Right cardiac atrium (tissue), 5 donors: ENCODE measurements around the gene BAZ2A. TPM values are rescaled to one million over a fixed set of nuclear protein-coding genes. Genes with fewer than 3 reads are reported as not detected.
A peak's percentile ranks its signal among the peaks of the same experiment; 100 is the strongest.

Source experiments
- ATAC-seq, 2 donors: fragments of 200-7000 bp; cut with Tn5 transposase; one replicate each; pipeline versions ENCODE4 v1.8.0 to v1.9.1; 2020; ENCODE audit warnings: moderate library complexity in 2 of 2, mild to moderate bottlenecking in 1 of 2
- DNase-seq, 3 donors: peaks; one replicate each; pipeline ENCODE4 v3.0.0-alpha.2; 2020
- H3K27ac ChIP-seq: one replicate; pipeline ENCODE4 v1.5.1; 2013; ENCODE audit warnings: mild to moderate bottlenecking, low read length, control low read depth, moderate library complexity
- H3K27me3 ChIP-seq: one replicate; pipeline ENCODE4 v1.6.1; 2013; ENCODE audit not compliant: control insufficient read depth, insufficient read depth
- H3K4me1 ChIP-seq: one replicate; pipeline ENCODE4 v1.6.1; 2013; ENCODE audit warnings: low read length; ENCODE audit not compliant: control insufficient read depth, insufficient read depth
- H3K4me3 ChIP-seq: one replicate; pipeline ENCODE4 v1.5.1; 2013; ENCODE audit warnings: low read length, control low read depth
- H3K9me3 ChIP-seq: one replicate; pipeline ENCODE4 v1.6.1; 2013; ENCODE audit warnings: low read length; ENCODE audit not compliant: control insufficient read depth
- WGBS: extraction: QIAGEN DNeasy Blood & Tissue Kit; methylation state at CpG from one replicate; pipeline ENCODE4 v1.1.7; 2013; 5-methylcytosine and 5-hydroxymethylcytosine counted together
- intact Hi-C, 4 donors: fragments of 100-400 bp; cut with DNase I; formaldehyde crosslinking; loops; one replicate each; pipeline versions ENCODE4 v1.11.0 to v1.14.0; 2022 to 2023
- polyA plus RNA-seq: library from polyadenylated mRNA; stranded (reverse); fragments of 200-250 nt; gene quantifications from one replicate; pipeline ENCODE4 v1.2.3, GENCODE V29; 2013
- total RNA-seq, 4 donors: library from RNA; stranded (reverse); fragmentation: NEBNext Ultra II Directional; extraction: Animal tissue kit (Norgen Biotek cat#: 25700); gene quantifications; one replicate each; pipeline ENCODE4 v1.2.1, GENCODE V29; 2021
- donor health status: healthy with polysubstance abuse.
- donor health status: DM: no; HTN: yes; CAD: no.
- donor health status: DM: no; HTN: no; CAD: no.
- donor health status: DM: no; HTN: yes; CAD: no; lungs with severe emphysema.
- donor health status: DM: yes; HTN: yes; CAD: no.

The BAZ2A gene
- total and polyA plus RNA-seq, 5 donors = 30.2 to 49.2 (median 47.4) TPM

DNA sequence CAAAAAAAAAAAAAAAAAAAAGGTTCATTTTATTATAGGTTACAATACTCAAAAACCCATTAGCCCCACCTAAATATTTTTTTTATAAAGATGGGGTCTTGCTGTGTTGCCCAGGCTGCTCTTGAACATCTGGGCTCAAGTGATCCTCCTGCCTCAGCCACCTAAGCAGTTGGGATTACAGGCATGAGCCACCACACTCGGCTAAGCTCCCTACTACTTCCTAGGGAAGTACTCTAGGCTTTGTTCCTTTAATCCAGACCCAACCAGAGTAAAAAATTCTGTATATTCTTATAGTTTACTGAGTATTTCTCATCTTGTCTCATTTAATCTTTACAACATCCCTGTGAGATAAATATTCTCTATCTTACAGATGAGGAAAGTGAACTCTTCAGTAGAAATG is 57.8 kb downstream of the BAZ2A start:
- no peak overlapping the region for H3K27ac ChIP-seq
- intact Hi-C loops = loop anchor here (2.0 to 5.0 kb wide), 3 partner anchors 50 to 60 kb away; partner anchors contain the start of gene RBMS2 (in 1 of the 4)
- no peaks in the 10 kb centered on the region for H3K27me3 ChIP-seq
- H3K9me3 ChIP-seq = no peaks in the 10 kb centered on the region
- H3K4me1 ChIP-seq = peaks cover 6% of the 10 kb centered on the region
- 72% methylated on average over 1 of the region's 1 CpG for WGBS
- DNase-seq (no peak), ATAC-seq (no peak)
- H3K4me3 ChIP-seq = no peak overlapping the region

- ATAC-seq (peak; percentile 8 to 12), DNase-seq (peak in 2 of 3 donors; percentile 53 to 55)
- intact Hi-C loops = loop anchor here in 2 of 4 donors (5.0 kb wide), 2 partner anchors 49 to 59 kb away; partner anchors contain the start of gene RBMS2 (in 1 of the 2)
- H3K4me1 ChIP-seq = peaks cover 6% of the 10 kb centered on the region
- no peak overlapping the region for H3K4me3 ChIP-seq
- WGBS = 58% methylated on average over 4 of the region's 4 CpGs
- no peaks in the 10 kb centered on the region for H3K27me3 ChIP-seq
- H3K27ac ChIP-seq = no peak overlapping the region
- H3K9me3 ChIP-seq = no peaks in the 10 kb centered on the region
Observed at GRCh38 chr12:56571121-56571520, 59.0 kb downstream of the BAZ2A start.

DNA sequence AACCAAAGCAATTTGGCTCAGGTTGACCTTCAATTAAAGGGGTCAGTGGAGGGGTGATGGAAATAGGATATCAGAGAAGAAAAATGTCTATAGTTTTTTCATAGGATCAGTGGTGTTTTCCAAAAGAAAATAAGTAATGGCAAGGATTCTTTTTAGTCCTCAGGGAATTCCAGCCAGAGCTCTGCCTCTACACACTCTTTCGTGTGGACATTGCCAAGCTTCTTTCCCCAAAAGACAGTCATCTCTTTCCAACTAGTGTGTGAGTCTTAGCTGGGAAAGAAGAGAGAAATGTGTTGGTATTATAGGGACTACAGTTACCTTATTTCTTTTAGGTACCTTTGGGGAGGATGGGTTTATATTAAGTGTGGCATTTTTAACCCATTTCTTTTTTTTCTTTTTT is 62.0 kb downstream of the BAZ2A start:
- H3K4me3 ChIP-seq = no peak overlapping the region
- no peak overlapping the region for H3K27ac ChIP-seq
- intact Hi-C loops = no loop called here
- no peak for ATAC-seq
- peaks cover 6% of the 10 kb centered on the region for H3K4me1 ChIP-seq
- DNase-seq = no peak
- H3K9me3 ChIP-seq = no peaks in the 10 kb centered on the region
- 60% methylated on average over 1 of the region's 1 CpG for WGBS
- H3K27me3 ChIP-seq = no peaks in the 10 kb centered on the region

- DNase-seq = peak; percentile 87 to 91 (median 89)
- Histone ChIP-seq H3K27me3 (no peaks in the 10 kb centered on the region), H3K9me3 (no peaks in the 10 kb centered on the region), H3K4me3 (no peak overlapping the region), H3K27ac (peak overlapping the region; percentile 90), H3K4me1 (peaks cover 6% of the 10 kb centered on the region)
- ATAC-seq = peak; percentile 93 to 97
- intact Hi-C loops = no loop called here
- WGBS = 20% methylated on average over 6 of the region's 6 CpGs
Observed at GRCh38 chr12:56565510-56566101, 64.5 kb downstream of the BAZ2A start.

DNA sequence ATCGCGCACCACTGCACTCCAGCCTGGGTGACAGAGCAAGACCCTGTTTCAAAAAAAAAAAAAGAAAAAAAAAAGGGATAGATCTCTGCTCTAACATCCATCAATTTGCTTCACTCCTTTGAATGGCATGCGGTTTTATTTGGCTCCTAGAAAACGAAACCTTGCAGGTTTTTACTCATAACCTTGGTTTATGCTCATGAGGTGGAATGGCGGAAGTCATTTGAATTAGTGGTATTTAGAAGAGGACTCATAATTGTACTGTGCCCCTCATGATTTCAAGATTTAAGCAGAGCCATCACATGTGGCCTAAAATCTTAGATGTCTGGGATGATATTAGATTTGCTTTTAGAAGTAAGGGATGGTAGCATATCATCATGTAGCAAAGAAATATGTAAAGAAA is 79.1 kb downstream of the BAZ2A start:
- Histone ChIP-seq H3K4me3 (no peak overlapping the region), H3K4me1 (peaks cover 2% of the 10 kb centered on the region), H3K9me3 (no peaks in the 10 kb centered on the region), H3K27ac (no peak overlapping the region), H3K27me3 (no peaks in the 10 kb centered on the region)
- intact Hi-C loops = no loop called here
- DNase-seq (no peak), ATAC-seq (no peak)
- 95% methylated on average over 5 of the region's 5 CpGs for WGBS

- DNase-seq = no peak
- Histone ChIP-seq H3K27ac (no peak overlapping the region), H3K4me1 (no peaks in the 10 kb centered on the region), H3K27me3 (no peaks in the 10 kb centered on the region), H3K4me3 (no peak overlapping the region), H3K9me3 (no peaks in the 10 kb centered on the region)
- WGBS = 78% methylated on average over 5 of the region's 5 CpGs
- no peak for ATAC-seq
- intact Hi-C loops = no loop called here
Observed at GRCh38 chr12:56546680-56547079, 83.4 kb downstream of the BAZ2A start.

Other genes starting within 250 kb of the BAZ2A start
- 1 to 10 TPM; 2.2 to 3.9 (median 3.6) TPM for gene TIMELESS, start 180.9 kb downstream of the BAZ2A start, total RNA-seq
- 2.2 TPM for gene TIMELESS, start 180.9 kb downstream of the BAZ2A start, polyA plus RNA-seq
- gene MIP, start 175.7 kb downstream of the BAZ2A start, total RNA-seq = under 1 TPM in 3 of 4 donors, not detected in 1; 0.14 to 0.34 (median 0.25) TPM
- gene MIP, start 175.7 kb downstream of the BAZ2A start, polyA plus RNA-seq = 0.14 TPM
- 1 to 10 TPM; 2.6 to 3.3 (median 2.7) TPM for gene SPRYD4, start 161.7 kb downstream of the BAZ2A start, total RNA-seq
- gene SPRYD4, start 161.7 kb downstream of the BAZ2A start, polyA plus RNA-seq = 3.1 TPM
- gene GLS2, start 142.2 kb downstream of the BAZ2A start, total RNA-seq = 1 to 10 TPM in 1 of 4 donors, under 1 TPM in 3; 0.42 to 1.2 (median 0.57) TPM
- 0.63 TPM for gene GLS2, start 142.2 kb downstream of the BAZ2A start, polyA plus RNA-seq
- 10 to 100 TPM; 29.6 to 41.4 (median 37.6) TPM for gene RBMS2, start 108.5 kb downstream of the BAZ2A start, total RNA-seq
- gene RBMS2, start 108.5 kb downstream of the BAZ2A start, polyA plus RNA-seq = 11.0 TPM
- gene ATP5F1B, start 15.7 kb upstream of the BAZ2A start, total RNA-seq = 1,000 to 10,000 TPM; 1,684 to 2,029 (median 1,762) TPM
- gene ATP5F1B, start 15.7 kb upstream of the BAZ2A start, polyA plus RNA-seq = 1,409 TPM
- 100 to 1,000 TPM; 127 to 176 (median 150) TPM for gene PTGES3, start 58.0 kb upstream of the BAZ2A start, total RNA-seq
- 116 TPM for gene PTGES3, start 58.0 kb upstream of the BAZ2A start, polyA plus RNA-seq
- 100 to 1,000 TPM; 541 to 618 (median 568) TPM for gene NACA, start 95.0 kb upstream of the BAZ2A start, total RNA-seq
- gene NACA, start 95.0 kb upstream of the BAZ2A start, polyA plus RNA-seq = 852 TPM
- 1 to 10 TPM; 3.1 to 5.1 (median 4.4) TPM for gene PRIM1, start 122.0 kb upstream of the BAZ2A start, total RNA-seq
- 2.9 TPM for gene PRIM1, start 122.0 kb upstream of the BAZ2A start, polyA plus RNA-seq
- under 1 TPM in 2 of 4 donors, not detected in 2; 0.49 to 0.64 TPM for gene HSD17B6, start 133.0 kb upstream of the BAZ2A start, total RNA-seq
- 0.50 TPM for gene HSD17B6, start 133.0 kb upstream of the BAZ2A start, polyA plus RNA-seq